Upper lobe of left lung (tissue), 4 donors: ENCODE results near the gene GBF1.

Experiments
- EP300 ChIP-seq, 4 donors: sonication (generic); formaldehyde crosslinking; IDR thresholded peaks; one replicate each; pipeline ENCODE4 v1.5.1; 2017; ENCODE audit warnings: antibody characterized with exemption in 4 of 4, control low read depth in 2 of 4
- POLR2A ChIP-seq, 4 donors: fragments of 450-650 bp; IDR thresholded peaks; one replicate each; pipeline ENCODE4 v1.5.1; 2016 to 2017; ENCODE audit warnings: antibody characterized with exemption in 4 of 4, mild to moderate bottlenecking in 2 of 4
- TF ChIP-seq, protein P1 (sequence below), 6 experiments: fragments of 450-650 bp in 4 of 6; fragments of 200-600 bp in 2 of 6; sonication (generic) in 2 of 6; IDR thresholded peaks; one replicate each; pipeline ENCODE4 v1.5.1; 2016 to 2019; ENCODE audit warnings: antibody characterized with exemption in 6 of 6

DNA sequence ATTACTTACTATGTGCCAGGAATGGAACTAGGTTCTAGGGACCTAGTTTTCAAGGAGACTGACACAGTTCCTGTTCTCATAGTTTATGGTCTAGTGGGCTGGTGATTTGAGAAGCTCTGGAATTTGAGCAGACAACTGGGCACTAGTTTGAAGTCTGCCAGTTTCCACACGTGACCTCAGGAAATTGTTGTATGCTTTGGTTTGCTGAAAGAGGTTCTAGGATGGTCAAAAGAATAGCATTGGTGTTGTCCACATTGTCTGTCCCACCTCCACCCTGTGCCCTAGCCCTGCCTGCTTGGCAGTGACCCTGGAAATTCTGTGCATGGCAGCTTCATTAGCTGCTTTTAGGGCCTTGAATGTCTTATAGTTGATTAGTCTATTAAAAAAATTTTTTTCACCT is 28.7 kb downstream of the GBF1 start:
- TF ChIP-seq POLR2A (IDR thresholded peaks at IDR 0.05) (no peak), EP300 (IDR thresholded peaks at IDR 0.05) (no peak)
- TF ChIP-seq, protein P1, sequence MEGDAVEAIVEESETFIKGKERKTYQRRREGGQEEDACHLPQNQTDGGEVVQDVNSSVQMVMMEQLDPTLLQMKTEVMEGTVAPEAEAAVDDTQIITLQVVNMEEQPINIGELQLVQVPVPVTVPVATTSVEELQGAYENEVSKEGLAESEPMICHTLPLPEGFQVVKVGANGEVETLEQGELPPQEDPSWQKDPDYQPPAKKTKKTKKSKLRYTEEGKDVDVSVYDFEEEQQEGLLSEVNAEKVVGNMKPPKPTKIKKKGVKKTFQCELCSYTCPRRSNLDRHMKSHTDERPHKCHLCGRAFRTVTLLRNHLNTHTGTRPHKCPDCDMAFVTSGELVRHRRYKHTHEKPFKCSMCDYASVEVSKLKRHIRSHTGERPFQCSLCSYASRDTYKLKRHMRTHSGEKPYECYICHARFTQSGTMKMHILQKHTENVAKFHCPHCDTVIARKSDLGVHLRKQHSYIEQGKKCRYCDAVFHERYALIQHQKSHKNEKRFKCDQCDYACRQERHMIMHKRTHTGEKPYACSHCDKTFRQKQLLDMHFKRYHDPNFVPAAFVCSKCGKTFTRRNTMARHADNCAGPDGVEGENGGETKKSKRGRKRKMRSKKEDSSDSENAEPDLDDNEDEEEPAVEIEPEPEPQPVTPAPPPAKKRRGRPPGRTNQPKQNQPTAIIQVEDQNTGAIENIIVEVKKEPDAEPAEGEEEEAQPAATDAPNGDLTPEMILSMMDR (IDR thresholded peaks at IDR 0.05): no peak
